Measurements from ENCODE around the gene PSMA4.

The PSMA4 gene

GRCh38 chr15:78540141-78540870 is at the start of gene PSMA4:
TSS of gene PSMA4 (plus strand) at chr15:78540444. CDS start at chr15:78541928, 1,484 bp downstream.
- H3K4me3 ChIP-seq (ENCODE audit: low read depth, low read length): peak within 1 kb of the TSS; percentile 87
- TF ChIP-seq CTCF (IDR thresholded peaks at IDR 0.05; ENCODE audit: borderline replicate concordance, insufficient read depth, low read depth, low read length): no peak

DNA sequence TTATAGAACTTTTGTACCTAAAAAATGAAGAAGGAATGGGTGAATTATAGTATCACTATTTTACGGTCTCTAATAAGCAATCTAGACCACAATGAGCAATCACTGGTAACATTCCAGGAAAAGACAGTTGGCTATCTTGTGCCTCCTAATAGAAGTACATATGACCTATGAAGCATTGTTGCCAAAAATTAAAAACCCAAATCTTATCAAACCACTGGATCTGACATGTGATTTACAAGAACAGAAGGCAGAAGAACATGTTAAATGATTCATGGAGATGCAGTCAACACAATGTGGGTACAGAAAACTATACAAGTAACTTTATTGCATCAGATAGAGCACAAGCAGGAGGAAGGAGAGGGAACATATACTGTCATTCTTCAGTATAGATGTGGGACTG is 47.4 kb upstream of the PSMA4 start:
- TF ChIP-seq CTCF (IDR thresholded peaks at IDR 0.05; ENCODE audit: borderline replicate concordance, insufficient read depth, low read depth, low read length): no peak
- no peak overlapping the region for H3K4me3 ChIP-seq (ENCODE audit: low read depth, low read length)

DNA sequence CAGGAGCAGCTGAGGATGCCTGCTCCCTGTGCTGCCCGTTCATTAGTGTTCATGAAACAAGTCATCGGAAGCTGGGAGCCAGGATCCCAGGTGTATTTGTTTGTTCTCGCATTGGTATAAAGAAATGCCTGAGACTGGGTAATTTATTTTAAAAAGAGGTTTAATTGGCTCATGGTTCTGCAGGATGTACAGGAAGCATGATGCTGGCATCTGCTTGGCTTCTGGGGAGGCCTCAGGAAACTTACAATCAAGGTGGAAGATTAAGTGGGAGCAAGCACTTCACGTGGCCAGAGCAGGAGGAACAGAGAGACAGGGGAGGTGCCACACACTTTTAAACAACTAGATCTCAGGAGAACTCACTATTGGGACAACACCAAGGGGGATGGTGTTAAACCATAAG is 38.4 kb upstream of the PSMA4 start:
- no peak overlapping the region for H3K4me3 ChIP-seq (ENCODE audit: low read depth, low read length)
- no peak for TF ChIP-seq CTCF (IDR thresholded peaks at IDR 0.05; ENCODE audit: borderline replicate concordance, insufficient read depth, low read depth, low read length)

- TF ChIP-seq CTCF (IDR thresholded peaks at IDR 0.05; ENCODE audit: borderline replicate concordance, insufficient read depth, low read depth, low read length): no peak
- no peak overlapping the region for H3K4me3 ChIP-seq (ENCODE audit: low read depth, low read length)
Observed at GRCh38 chr15:78502641-78503040, 37.6 kb upstream of the PSMA4 start.

GRCh38 chr15:78506971-78507830 is 33.0 kb upstream of the PSMA4 start, which contains the start of gene HYKK:
TSS of gene HYKK (plus strand) at chr15:78507577. CDS start at chr15:78513089, 5,512 bp downstream.
- H3K4me3 ChIP-seq (ENCODE audit: low read depth, low read length): peak within 1 kb of the TSS; percentile 57
- TF ChIP-seq CTCF (IDR thresholded peaks at IDR 0.05; ENCODE audit: borderline replicate concordance, insufficient read depth, low read depth, low read length): 0 out of 2 replicates have a peak, but pooled peaks have one; percentile 9

DNA sequence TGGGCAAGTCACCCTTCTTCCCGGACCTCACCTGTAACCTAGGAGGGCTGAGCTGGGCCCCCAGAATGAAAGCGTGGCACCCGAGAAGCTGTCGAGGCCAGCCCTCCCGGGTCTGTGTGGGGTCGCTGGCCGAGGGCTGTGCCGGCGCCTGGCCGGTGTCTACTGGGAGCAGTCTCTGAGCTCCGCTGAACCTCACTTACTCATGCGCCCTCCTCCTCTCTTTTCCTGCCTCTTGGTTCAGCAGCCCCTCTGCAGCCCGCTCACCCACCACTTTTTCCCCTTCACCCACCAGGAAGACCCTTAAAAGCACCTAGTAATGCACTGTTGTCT is 32.4 kb upstream of the PSMA4 start:
- no peak for TF ChIP-seq CTCF (IDR thresholded peaks at IDR 0.05; ENCODE audit: borderline replicate concordance, insufficient read depth, low read depth, low read length)
- peak overlapping the region; percentile 57 for H3K4me3 ChIP-seq (ENCODE audit: low read depth, low read length)
